Activated CD8-positive, alpha-beta memory T cell treated with anti-CD3 and anti-CD28 coated beads, Interleukin-2, amount 50 U/mL, for 24 hours (primary cell): Measurements from ENCODE around the gene AFF3.
"Not testable (repeated sequence)": the region's sequence is repeated elsewhere in the genome, so short reads cannot be mapped to it uniquely, and the experiment has no call there.

Experiments
- DNase-seq: peaks from one replicate; pipeline ENCODE4 v3.0.0-alpha.2; 2020; ENCODE audit errors: extremely low read depth

Gene AFF3

GRCh38 chr2:100107906-100108647 is 34.3 kb downstream of the AFF3 start:
- DNase-seq: no peak

- DNase-seq: no peak
Measured at GRCh38 chr2:100107440-100107839, 35.0 kb downstream of the AFF3 start.

- DNase-seq: no peak
Measured at GRCh38 chr2:100106460-100106859, 35.9 kb downstream of the AFF3 start.

- no peak for DNase-seq
Measured at GRCh38 chr2:100105678-100106054, 36.7 kb downstream of the AFF3 start.

GRCh38 chr2:100104718-100105677 is 37.4 kb downstream of the AFF3 start:
- no peak for DNase-seq

- not testable (repeated sequence) for DNase-seq
Measured at GRCh38 chr2:100104265-100104664, 38.1 kb downstream of the AFF3 start.

- not testable (repeated sequence) for DNase-seq
Measured at GRCh38 chr2:100103527-100104252, 38.7 kb downstream of the AFF3 start.

- DNase-seq: not testable (repeated sequence)
Measured at GRCh38 chr2:100102466-100103180, 39.8 kb downstream of the AFF3 start.

- not testable (repeated sequence) for DNase-seq
Measured at GRCh38 chr2:100098855-100099254, 43.5 kb downstream of the AFF3 start.

GRCh38 chr2:100097611-100098294 is 44.6 kb downstream of the AFF3 start:
- DNase-seq: not testable (repeated sequence)

- DNase-seq: not testable (repeated sequence)
Measured at GRCh38 chr2:100095845-100096244, 46.5 kb downstream of the AFF3 start.

- DNase-seq: not testable (repeated sequence)
Measured at GRCh38 chr2:100091807-100092206, 50.6 kb downstream of the AFF3 start.

- DNase-seq: not testable (repeated sequence)
Measured at GRCh38 chr2:100085744-100086143, 56.6 kb downstream of the AFF3 start.

GRCh38 chr2:100083421-100084216 is 58.8 kb downstream of the AFF3 start:
- DNase-seq: not testable (repeated sequence)

GRCh38 chr2:100082302-100082978 is 60.0 kb downstream of the AFF3 start:
- DNase-seq: not testable (repeated sequence)

GRCh38 chr2:100077935-100078334 is 64.5 kb downstream of the AFF3 start:
- no peak for DNase-seq

GRCh38 chr2:100077456-100077855 is 64.9 kb downstream of the AFF3 start:
- DNase-seq: no peak

- DNase-seq: no peak
Measured at GRCh38 chr2:100075532-100075931, 66.9 kb downstream of the AFF3 start.

- no peak for DNase-seq
Measured at GRCh38 chr2:100073110-100073509, 69.3 kb downstream of the AFF3 start.
